ENCODE data around the gene PALLD. TPM values are rescaled to one million over a fixed set of nuclear protein-coding genes. Genes with fewer than 3 reads are reported as not detected.

The PALLD gene
- total RNA-seq, 4 donors from 2014 or later, result 1,903 to 3,507 (median 2,130) TPM

DNA sequence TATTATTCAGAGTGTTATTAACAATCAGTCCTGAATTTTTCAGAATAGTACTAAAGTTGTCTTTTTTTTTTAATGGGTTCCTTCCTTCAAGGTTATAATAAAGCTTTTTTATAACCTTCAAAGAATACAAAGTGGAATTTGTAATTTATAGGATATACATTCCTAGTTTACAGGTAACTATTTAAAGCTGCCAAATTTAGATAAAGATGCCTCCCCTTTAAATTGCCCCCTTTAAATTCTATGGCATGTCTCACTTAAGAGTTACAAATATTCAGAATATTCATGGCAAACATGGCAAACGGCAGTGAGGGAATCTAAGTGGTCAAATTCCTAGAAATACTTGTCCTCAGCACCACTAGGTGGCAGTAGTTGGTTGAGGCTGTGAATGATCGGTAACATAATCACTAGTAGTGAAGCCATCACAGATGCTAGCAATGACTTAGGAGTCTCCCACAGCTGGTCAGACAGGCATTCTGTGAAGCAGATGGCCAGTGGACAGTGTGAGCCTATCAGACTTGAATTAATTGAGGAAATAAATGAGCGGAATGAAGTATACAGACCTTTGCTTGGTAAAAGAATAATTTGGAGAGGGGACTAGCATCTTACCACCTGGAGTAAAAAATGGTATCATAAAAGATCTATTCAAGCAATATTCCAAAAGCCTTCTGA, 426.8 kb downstream of the PALLD start:
- Histone ChIP-seq H3K9me3 (no peaks in the 10 kb centered on the region), H3K4me3 (no peak overlapping the region), H3K27ac (replicated peaks in 1 of 4) (peak overlapping the region; percentile 13 to 56 (median 34)), H3K4me1 (peaks cover 7 to 29% (median 23%) of the 10 kb centered on the region in 4 donors), H3K27me3 (no peaks in the 10 kb centered on the region), H3K36me3 (peaks cover 81 to 99% (median 90%) of the 10 kb centered on the region in 4 donors)
- WGBS, result 15% methylated on average over 3 of the region's 3 CpGs
- intact Hi-C loops (cut with DNase I), result loop anchor here (5.0 to 10.0 kb wide), 2 partner anchors 336 to 561 kb away; no protein-coding TSS in a partner anchor
- TF ChIP-seq, protein P1, sequence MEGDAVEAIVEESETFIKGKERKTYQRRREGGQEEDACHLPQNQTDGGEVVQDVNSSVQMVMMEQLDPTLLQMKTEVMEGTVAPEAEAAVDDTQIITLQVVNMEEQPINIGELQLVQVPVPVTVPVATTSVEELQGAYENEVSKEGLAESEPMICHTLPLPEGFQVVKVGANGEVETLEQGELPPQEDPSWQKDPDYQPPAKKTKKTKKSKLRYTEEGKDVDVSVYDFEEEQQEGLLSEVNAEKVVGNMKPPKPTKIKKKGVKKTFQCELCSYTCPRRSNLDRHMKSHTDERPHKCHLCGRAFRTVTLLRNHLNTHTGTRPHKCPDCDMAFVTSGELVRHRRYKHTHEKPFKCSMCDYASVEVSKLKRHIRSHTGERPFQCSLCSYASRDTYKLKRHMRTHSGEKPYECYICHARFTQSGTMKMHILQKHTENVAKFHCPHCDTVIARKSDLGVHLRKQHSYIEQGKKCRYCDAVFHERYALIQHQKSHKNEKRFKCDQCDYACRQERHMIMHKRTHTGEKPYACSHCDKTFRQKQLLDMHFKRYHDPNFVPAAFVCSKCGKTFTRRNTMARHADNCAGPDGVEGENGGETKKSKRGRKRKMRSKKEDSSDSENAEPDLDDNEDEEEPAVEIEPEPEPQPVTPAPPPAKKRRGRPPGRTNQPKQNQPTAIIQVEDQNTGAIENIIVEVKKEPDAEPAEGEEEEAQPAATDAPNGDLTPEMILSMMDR (IDR thresholded peaks at IDR 0.05), result peak; percentile 48 to 65 (median 58)
- TF ChIP-seq POLR2A (IDR thresholded peaks at IDR 0.05; ENCODE audit: low read depth) (no peak), EP300 (IDR thresholded peaks at IDR 0.05) (no peak), POLR2AphosphoS5 (IDR thresholded peaks at IDR 0.05) (peak in 1 of 2 donors; percentile 54)
- no peak for DNase-seq (ENCODE audit: extremely low spot score)

DNA sequence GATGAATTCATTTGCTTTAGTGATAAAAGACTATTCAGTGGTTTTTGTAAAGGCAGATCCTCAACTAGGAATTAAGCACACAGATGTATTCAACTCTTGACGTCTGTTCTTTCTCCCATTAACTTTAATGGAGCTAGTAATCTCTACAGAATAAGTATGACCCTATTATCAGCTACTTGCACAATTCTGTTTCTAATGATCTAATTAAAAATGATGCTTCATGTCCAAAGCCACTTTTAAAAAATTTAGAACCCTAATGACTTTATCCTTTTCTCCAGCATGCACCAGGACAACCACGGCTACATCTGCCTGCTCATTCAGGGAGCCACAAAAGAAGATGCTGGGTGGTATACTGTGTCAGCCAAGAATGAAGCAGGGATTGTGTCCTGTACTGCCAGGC, 427.8 kb downstream of the PALLD start:
- 75% methylated on average over 2 of the region's 2 CpGs for WGBS
- Histone ChIP-seq H3K4me1 (peaks cover 0 to 21% (median 14%) of the 10 kb centered on the region in 4 donors), H3K27ac (replicated peaks in 1 of 4) (peak overlapping the region in 1 of 4 donors; percentile 46), H3K36me3 (peaks cover 78 to 99% (median 96%) of the 10 kb centered on the region in 4 donors), H3K4me3 (no peak overlapping the region), H3K9me3 (no peaks in the 10 kb centered on the region), H3K27me3 (no peaks in the 10 kb centered on the region)
- DNase-seq (ENCODE audit: extremely low spot score), result no peak
- intact Hi-C loops (cut with DNase I), result loop anchor here (5.0 to 10.0 kb wide), 2 partner anchors 337 to 560 kb away; no protein-coding TSS in a partner anchor
- TF ChIP-seq EP300 (IDR thresholded peaks at IDR 0.05), result no peak
- TF ChIP-seq, protein P1 (IDR thresholded peaks at IDR 0.05), result no peak
- no peak for TF ChIP-seq POLR2AphosphoS5 (IDR thresholded peaks at IDR 0.05)
- no peak for TF ChIP-seq POLR2A (IDR thresholded peaks at IDR 0.05; ENCODE audit: low read depth)

DNA sequence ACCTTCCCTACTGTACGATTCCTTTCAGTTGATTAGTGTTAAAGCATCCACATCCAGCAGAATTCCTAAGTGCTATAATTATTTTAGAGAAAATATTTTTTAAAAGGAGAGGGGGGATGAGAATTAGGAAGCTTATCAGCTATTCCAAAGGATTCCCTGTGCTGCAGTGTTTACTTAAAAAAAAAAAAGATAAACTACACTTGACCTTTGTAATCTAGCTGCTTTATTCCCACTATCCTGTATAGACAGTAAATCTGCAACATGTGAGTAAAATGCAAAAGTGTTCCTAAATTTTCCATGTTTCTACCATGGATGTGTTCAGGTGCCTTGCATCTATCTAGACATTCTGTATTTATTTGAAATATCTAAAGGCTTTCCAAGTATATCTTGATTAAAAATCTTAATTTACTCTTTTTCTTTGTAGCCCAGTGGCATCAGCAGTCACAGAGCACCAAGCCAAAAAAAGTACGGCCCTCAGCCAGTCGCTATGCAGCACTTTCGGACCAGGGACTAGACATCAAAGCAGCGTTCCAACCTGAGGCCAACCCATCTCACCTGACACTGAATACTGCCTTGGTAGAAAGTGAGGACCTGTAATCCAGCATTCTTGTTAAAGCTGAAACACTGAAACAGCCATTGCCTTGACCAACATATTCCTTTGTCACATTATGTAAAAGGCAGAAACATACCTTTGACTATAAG, 429.1 kb downstream of the PALLD start:
- TF ChIP-seq, protein P1 (IDR thresholded peaks at IDR 0.05), result no peak
- TF ChIP-seq EP300 (IDR thresholded peaks at IDR 0.05) (no peak), POLR2A (IDR thresholded peaks at IDR 0.05; ENCODE audit: low read depth) (no peak), POLR2AphosphoS5 (IDR thresholded peaks at IDR 0.05) (no peak)
- WGBS, result 83% methylated on average over 5 of the region's 5 CpGs
- Histone ChIP-seq H3K36me3 (peaks cover 68 to 90% (median 87%) of the 10 kb centered on the region in 4 donors), H3K4me3 (no peak overlapping the region), H3K9me3 (peaks cover 0 to 8% (median under 1%) of the 10 kb centered on the region in 4 donors), H3K27ac (replicated peaks in 1 of 4) (no peak overlapping the region), H3K27me3 (no peaks in the 10 kb centered on the region), H3K4me1 (peaks cover 0 to 14% (median 5%) of the 10 kb centered on the region in 4 donors)
- no peak for DNase-seq (ENCODE audit: extremely low spot score)
- intact Hi-C loops (cut with DNase I), result loop anchor here (10.0 kb wide), 1 partner anchor 559 kb away; no protein-coding TSS in a partner anchor

DNA sequence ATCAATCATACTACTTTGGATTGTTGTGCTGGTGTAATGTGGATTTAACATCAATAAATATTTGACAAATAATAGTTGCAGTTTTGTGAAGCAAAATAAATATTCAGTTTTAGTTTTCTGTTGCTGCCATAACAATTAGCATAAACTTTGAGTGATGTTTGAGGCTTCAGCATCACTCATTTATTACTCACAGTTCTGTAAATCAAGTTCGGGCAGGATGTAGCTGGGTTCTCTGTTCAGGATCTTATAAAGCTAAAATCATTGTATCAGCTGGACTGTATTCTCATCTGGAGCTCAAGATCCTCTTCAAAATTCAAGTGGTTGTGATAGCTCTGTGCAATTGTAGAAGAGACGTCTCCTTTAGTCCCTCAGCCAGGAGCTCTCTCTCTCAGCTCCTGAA, 431.5 kb downstream of the PALLD start:
- no peak for DNase-seq (ENCODE audit: extremely low spot score)
- peaks cover 47 to 70% (median 63%) of the 10 kb centered on the region in 4 donors for H3K36me3 ChIP-seq
- 85% methylated on average over 2 of the region's 2 CpGs for WGBS
- intact Hi-C loops (cut with DNase I), result loop anchor here (10.0 kb wide), 1 partner anchor 556 kb away; no protein-coding TSS in a partner anchor
- TF ChIP-seq, protein P1 (IDR thresholded peaks at IDR 0.05), result no peak
- TF ChIP-seq POLR2A (IDR thresholded peaks at IDR 0.05; ENCODE audit: low read depth) (no peak), EP300 (IDR thresholded peaks at IDR 0.05) (no peak), POLR2AphosphoS5 (IDR thresholded peaks at IDR 0.05) (no peak)
- H3K4me3 ChIP-seq, result no peak overlapping the region
- no peak overlapping the region for H3K27ac ChIP-seq (replicated peaks in 1 of 4)
- peaks cover 0 to 3% (median 0%) of the 10 kb centered on the region in 4 donors for H3K4me1 ChIP-seq
- H3K9me3 ChIP-seq, result peaks cover 0 to 30% (median 20%) of the 10 kb centered on the region in 4 donors
- H3K27me3 ChIP-seq, result no peaks in the 10 kb centered on the region
